Kidney (tissue), 22 donors: ENCODE data around the gene AP2M1. TPM values are rescaled to one million over a fixed set of nuclear protein-coding genes. Genes with fewer than 3 reads are reported as not detected.
A peak's percentile ranks its signal among the peaks of the same experiment; 100 is the strongest.

Experiments
- DNase-seq, 5 donors: peaks; one replicate each; pipeline ENCODE4 v3.0.0-alpha.2; 2013 to 2020
- FAIRE-seq: peaks from 2 replicates; lab custom pipeline; 2012; peaks lifted over from hg19 to GRCh38; lab: Jason Lieb, UNC
- H3K27ac ChIP-seq, 2 donors: one replicate each; pipeline ENCODE4 v1.7.0; 2013; ENCODE audit warnings: low read depth in 2 of 2, low read length in 2 of 2, inconsistent platforms in 1 of 2
- H3K27me3 ChIP-seq: one replicate; pipeline ENCODE4 v1.7.1; 2013; ENCODE audit warnings: low read length, inconsistent platforms; ENCODE audit not compliant: control insufficient read depth, insufficient read depth
- H3K36me3 ChIP-seq, 3 donors: one replicate each; pipeline versions ENCODE4 v1.7.0 to v1.7.1; 2013; ENCODE audit warnings: low read length in 3 of 3, control low read depth in 1 of 3, inconsistent platforms in 1 of 3; ENCODE audit not compliant: insufficient read depth in 3 of 3, control insufficient read depth in 2 of 3
- H3K4me1 ChIP-seq, 3 donors: one replicate each; pipeline versions ENCODE4 v1.7.0 to v1.7.1; 2013; ENCODE audit warnings: low read length in 3 of 3, inconsistent platforms in 1 of 3, low read depth in 1 of 3; ENCODE audit not compliant: control insufficient read depth in 2 of 3, insufficient read depth in 2 of 3
- H3K4me3 ChIP-seq, 3 donors: one replicate each; pipeline versions ENCODE4 v1.7.0 to v1.8.1; 2013; ENCODE audit warnings: low read length in 3 of 3, control low read depth in 1 of 3, inconsistent platforms in 1 of 3
- H3K9ac ChIP-seq, 3 donors: one replicate each; pipeline versions ENCODE4 v1.7.0 to v1.7.1; 2013; ENCODE audit warnings: low read length in 3 of 3, control low read depth in 1 of 3, inconsistent platforms in 1 of 3
- H3K9me3 ChIP-seq, 3 donors: one replicate each; pipeline versions ENCODE4 v1.7.0 to v1.7.1; 2013; ENCODE audit warnings: low read length in 3 of 3, control low read depth in 1 of 3, inconsistent platforms in 1 of 3; ENCODE audit not compliant: control insufficient read depth in 2 of 3, insufficient read depth in 1 of 3
- intact Hi-C: fragments of 100-400 bp; cut with DNase I; formaldehyde crosslinking; loops from one replicate; pipeline ENCODE4 v1.11.1; 2022
- long read RNA-seq, 10 donors: library from polyadenylated mRNA in 1 of 10; unstranded in 1 of 10; transcript quantifications; one replicate each; pipeline ENCODE4 v2.0.0 and lab custom pipeline, GENCODE V29; 2021 to 2026
- polyA plus RNA-seq: library from polyadenylated mRNA; stranded (reverse); fragments of 350-450 nt; fragmentation: Illumina TruSeq; extraction: RNeasy Lipid Tissue Mini Kit (QIAGEN cat#74804); gene quantifications from one replicate; pipeline ENCODE4 v1.2.3, GENCODE V29; 2014; ENCODE audit warnings: low read depth, low replicate concordance; ENCODE audit not compliant: insufficient read depth
- total RNA-seq: library from RNA; stranded (reverse); fragmentation: NEBNext Ultra II Directional; extraction: Animal tissue kit (Norgen Biotek cat#: 25700); gene quantifications from one replicate; pipeline ENCODE4 v1.2.1, GENCODE V29; 2021
- TF ChIP-seq, protein P1 (sequence below): IDR thresholded peaks from 3 replicates; pipeline ENCODE4 v1.5.1; 2012; ENCODE audit warnings: mild to moderate bottlenecking, moderate library complexity, borderline replicate concordance; ENCODE audit not compliant: insufficient read depth; ENCODE audit errors: extremely low read depth
- donor health status: control.
- donor health status: control.
- donor health status: control.
- donor health status: control.
- donor health status: control.
- donor health status: DM: yes; HTN: yes; CAD: no.
- donor health status: Normal renal cell carcinoma (clear cell type).

The AP2M1 gene
- total RNA-seq: 329 TPM
- 353 TPM for polyA plus RNA-seq
- long read RNA-seq, donor 1, transcript AP2M1-207 (10 exons, 1,950 nt): minor isoform, 6 of 71 reads
- long read RNA-seq, donor 1, transcript AP2M1-202 (11 exons, 2,091 nt): major isoform, 58 of 71 reads
- long read RNA-seq, donor 1, partial matches to known transcripts: 0 of 71 reads
- long read RNA-seq, donor 1, other reads (novel, unspliced or antisense): 0 of 71 reads
- long read RNA-seq, donor 2, transcript AP2M1-207 (10 exons, 1,950 nt): minor isoform, 5 of 95 reads
- long read RNA-seq, donor 2, transcript AP2M1-202 (11 exons, 2,091 nt): major isoform, 85 of 95 reads
- long read RNA-seq, donor 2, transcript AP2M1-214 (3 exons, 684 nt): minor isoform, 5 of 95 reads
- long read RNA-seq, donor 2, partial matches to known transcripts: 0 of 95 reads
- long read RNA-seq, donor 2, other reads (novel, unspliced or antisense): 0 of 95 reads
- long read RNA-seq, donor 3, transcript AP2M1-202 (11 exons, 2,091 nt): major isoform, 69 of 123 reads
- long read RNA-seq, donor 3, transcript AP2M1-214 (3 exons, 684 nt): minor isoform, 7 of 123 reads
- long read RNA-seq, donor 3, partial matches to known transcripts: 40 of 123 reads
- long read RNA-seq, donor 3, other reads (novel, unspliced or antisense): 0 of 123 reads
- long read RNA-seq, donor 4, transcript AP2M1-202 (11 exons, 2,091 nt): major isoform, 80 of 97 reads
- long read RNA-seq, donor 4, partial matches to known transcripts: 13 of 97 reads
- long read RNA-seq, donor 4, other reads (novel, unspliced or antisense): 0 of 97 reads
- long read RNA-seq, donor 5, partial matches to known transcripts: 0 of 3 reads
- long read RNA-seq, donor 5, other reads (novel, unspliced or antisense): 0 of 3 reads
- long read RNA-seq, donor 6, transcript AP2M1-202 (11 exons, 2,091 nt): major isoform, 15 of 16 reads
- long read RNA-seq, donor 6, partial matches to known transcripts: 0 of 16 reads
- long read RNA-seq, donor 6, other reads (novel, unspliced or antisense): 0 of 16 reads
- long read RNA-seq, donor 7, transcript AP2M1-202 (11 exons, 2,091 nt): major isoform, 71 of 392 reads
- long read RNA-seq, donor 7, transcript AP2M1-207 (10 exons, 1,950 nt): minor isoform, 9 of 392 reads
- long read RNA-seq, donor 7, partial matches to known transcripts: 49 of 392 reads
- long read RNA-seq, donor 7, other reads (novel, unspliced or antisense): 263 of 392 reads
- long read RNA-seq, donor 8, transcript AP2M1-202 (11 exons, 2,091 nt): major isoform, 51 of 76 reads
- long read RNA-seq, donor 8, partial matches to known transcripts: 15 of 76 reads
- long read RNA-seq, donor 8, other reads (novel, unspliced or antisense): 0 of 76 reads
- long read RNA-seq, donor 9, transcript AP2M1-202 (11 exons, 2,091 nt): major isoform, 31 of 48 reads
- long read RNA-seq, donor 9, transcript AP2M1-214 (3 exons, 684 nt): minor isoform, 8 of 48 reads
- long read RNA-seq, donor 9, partial matches to known transcripts: 6 of 48 reads
- long read RNA-seq, donor 9, other reads (novel, unspliced or antisense): 0 of 48 reads
- long read RNA-seq, donor 10, transcript AP2M1-202 (11 exons, 2,091 nt): major isoform, 64 of 74 reads
- long read RNA-seq, donor 10, partial matches to known transcripts: 6 of 74 reads
- long read RNA-seq, donor 10, other reads (novel, unspliced or antisense): 0 of 74 reads

DNA sequence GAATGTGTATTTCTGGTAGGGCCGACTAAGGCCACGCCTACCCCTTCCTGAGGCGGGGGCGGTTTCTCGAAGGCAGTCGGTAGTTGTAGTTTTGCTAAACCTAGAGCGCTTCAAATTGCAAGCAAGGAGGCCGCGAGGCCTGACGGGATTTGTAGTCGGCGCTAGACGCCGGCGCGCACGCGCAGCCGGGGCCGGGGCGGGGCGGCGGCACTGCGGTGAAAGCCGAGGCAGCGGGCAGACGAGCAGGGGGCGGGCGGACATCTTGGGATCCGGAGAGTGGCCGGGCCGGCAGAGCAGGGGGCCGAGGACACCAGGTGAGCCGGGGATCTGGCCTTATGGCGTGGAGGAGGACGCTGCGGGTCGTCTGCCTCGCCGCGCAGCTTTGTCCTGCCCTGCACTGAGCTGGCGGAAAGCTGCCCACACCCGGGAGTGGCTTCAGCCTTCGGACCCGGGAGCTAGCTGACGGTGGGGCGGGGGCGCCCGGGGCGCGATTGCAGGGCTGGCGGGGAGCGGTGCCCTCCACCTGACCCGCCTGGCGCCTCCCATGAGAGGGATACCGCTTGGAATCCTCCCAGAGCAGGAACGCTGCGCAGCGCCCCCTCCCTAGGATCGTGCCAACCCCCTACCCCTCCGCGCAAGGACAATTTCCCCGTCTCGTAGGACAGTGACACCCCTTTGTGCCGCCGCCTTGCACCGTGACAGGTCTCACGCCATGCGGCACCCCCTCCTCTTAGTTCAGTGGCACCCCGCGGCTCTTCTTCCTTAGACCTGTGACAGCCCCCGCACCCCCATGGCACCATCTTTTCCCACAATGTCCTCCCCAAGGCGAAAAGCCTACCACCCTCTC is at the start of gene AP2M1:
TSS of gene AP2M1 (plus strand) at position 210 of the 847 bp plus-strand sequence. CDS start 2,139 bp downstream, outside the sequence.
- Histone ChIP-seq H3K27ac (peak within 1 kb of the TSS; percentile 85 to 95), H3K9ac (peak within 1 kb of the TSS; percentile 69 to 93 (median 75)), H3K36me3 (peaks cover 0 to 37% (median 19%) of the 10 kb centered on the region in 3 donors), H3K4me3 (peak within 1 kb of the TSS; percentile 75 to 92 (median 84)), H3K4me1 (peaks cover 0 to 28% (median 10%) of the 10 kb centered on the region in 3 donors), H3K9me3 (no peaks in the 10 kb centered on the region), H3K27me3 (no peaks in the 10 kb centered on the region)
- FAIRE-seq: no peak
- DNase-seq: peak; percentile 99
- TF ChIP-seq, protein P1, sequence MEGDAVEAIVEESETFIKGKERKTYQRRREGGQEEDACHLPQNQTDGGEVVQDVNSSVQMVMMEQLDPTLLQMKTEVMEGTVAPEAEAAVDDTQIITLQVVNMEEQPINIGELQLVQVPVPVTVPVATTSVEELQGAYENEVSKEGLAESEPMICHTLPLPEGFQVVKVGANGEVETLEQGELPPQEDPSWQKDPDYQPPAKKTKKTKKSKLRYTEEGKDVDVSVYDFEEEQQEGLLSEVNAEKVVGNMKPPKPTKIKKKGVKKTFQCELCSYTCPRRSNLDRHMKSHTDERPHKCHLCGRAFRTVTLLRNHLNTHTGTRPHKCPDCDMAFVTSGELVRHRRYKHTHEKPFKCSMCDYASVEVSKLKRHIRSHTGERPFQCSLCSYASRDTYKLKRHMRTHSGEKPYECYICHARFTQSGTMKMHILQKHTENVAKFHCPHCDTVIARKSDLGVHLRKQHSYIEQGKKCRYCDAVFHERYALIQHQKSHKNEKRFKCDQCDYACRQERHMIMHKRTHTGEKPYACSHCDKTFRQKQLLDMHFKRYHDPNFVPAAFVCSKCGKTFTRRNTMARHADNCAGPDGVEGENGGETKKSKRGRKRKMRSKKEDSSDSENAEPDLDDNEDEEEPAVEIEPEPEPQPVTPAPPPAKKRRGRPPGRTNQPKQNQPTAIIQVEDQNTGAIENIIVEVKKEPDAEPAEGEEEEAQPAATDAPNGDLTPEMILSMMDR: no peak
- intact Hi-C loops: no loop called here

DNA sequence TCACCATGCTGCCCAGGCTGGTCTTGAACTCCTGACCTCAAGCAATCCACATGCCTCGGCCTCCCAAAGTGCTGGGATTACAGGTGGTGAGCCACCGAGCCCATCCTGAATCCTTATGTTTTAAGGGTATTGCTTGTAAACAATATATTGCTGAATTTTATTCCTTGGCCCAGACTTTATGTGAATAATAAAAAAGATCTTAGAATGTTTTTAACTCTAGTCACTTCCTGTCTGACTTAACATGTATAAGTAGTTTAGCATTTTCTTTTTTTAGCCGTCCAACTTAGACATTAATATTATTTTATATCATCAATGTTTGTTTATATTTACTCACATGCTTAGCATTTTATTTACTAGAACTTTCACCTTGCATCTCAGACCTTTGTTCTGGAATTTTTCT is 48.6 kb upstream of the AP2M1 start:
- Histone ChIP-seq H3K4me3 (no peak overlapping the region), H3K4me1 (no peaks in the 10 kb centered on the region), H3K27me3 (no peaks in the 10 kb centered on the region), H3K27ac (no peak overlapping the region), H3K36me3 (no peaks in the 10 kb centered on the region), H3K9me3 (no peaks in the 10 kb centered on the region), H3K9ac (no peak overlapping the region)
- intact Hi-C loops: no loop called here
- DNase-seq: no peak
- TF ChIP-seq, protein P1: no peak
- FAIRE-seq: no peak
